Type B pancreatic cell (in vitro differentiated cells): ENCODE data around the gene HOXB5. TPM values are rescaled to one million over a fixed set of nuclear protein-coding genes. Genes with fewer than 3 reads are reported as not detected.
A peak's percentile ranks its signal among the peaks of the same experiment; 100 is the strongest.

Source experiments
- DNase-seq: peaks from one replicate; pipeline ENCODE4 v3.0.0; 2021; ENCODE audit warnings: mixed read lengths; ENCODE audit not compliant: unreplicated experiment; ENCODE audit errors: extremely low spot score
- H3K27ac Mint-ChIP-seq: 2 replicates; pipeline ENCODE4 v1.8.0; 2021; ENCODE audit warnings: mild to moderate bottlenecking, mixed read lengths
- H3K27me3 Mint-ChIP-seq: 2 replicates; pipeline ENCODE4 v1.8.0; 2021; ENCODE audit warnings: mixed read lengths
- H3K36me3 Mint-ChIP-seq: 2 replicates; pipeline ENCODE4 v1.8.0; 2021; ENCODE audit warnings: mixed read lengths
- H3K4me1 Mint-ChIP-seq: one replicate; pipeline ENCODE4 v1.8.0; 2021; ENCODE audit warnings: mixed read lengths; ENCODE audit not compliant: unreplicated experiment
- H3K4me3 Mint-ChIP-seq: 2 replicates; pipeline ENCODE4 v1.8.0; 2021; ENCODE audit warnings: mild to moderate bottlenecking, mixed read lengths
- H3K9me3 Mint-ChIP-seq: 2 replicates; pipeline ENCODE4 v1.8.0; 2021; ENCODE audit warnings: mixed read lengths
- CTCF ChIP-seq: fragments of 200-600 bp; sonication (generic); conservative IDR thresholded peaks from 2 replicates; pipeline ENCODE4 v1.5.0; 2021; ENCODE audit warnings: antibody characterized with exemption, mild to moderate bottlenecking
- total RNA-seq: library from RNA; stranded (reverse); gene quantifications from 2 replicates; pipeline ENCODE4 v1.2.1, GENCODE V29; 2021; ENCODE audit warnings: low replicate concordance

HOXB5 gene
- total RNA-seq, 1 donor from 2014 or later: 20.8 TPM

- DNase-seq: no peak
- H3K4me1 Mint-ChIP-seq: peaks cover 9% of the 10 kb centered on the region
- peaks cover 100% of the 10 kb centered on the region for H3K27me3 Mint-ChIP-seq
- H3K27ac Mint-ChIP-seq: no peak overlapping the region
- TF ChIP-seq CTCF: no peak
- H3K36me3 Mint-ChIP-seq: no peaks in the 10 kb centered on the region
- no peaks in the 10 kb centered on the region for H3K9me3 Mint-ChIP-seq
- H3K4me3 Mint-ChIP-seq: no peak overlapping the region
Observed at GRCh38 chr17:48630009-48630924, 36.7 kb upstream of the HOXB5 start.

GRCh38 chr17:48629411-48629759, 35.8 kb upstream of the HOXB5 start:
- H3K9me3 Mint-ChIP-seq: no peaks in the 10 kb centered on the region
- no peaks in the 10 kb centered on the region for H3K36me3 Mint-ChIP-seq
- no peak for TF ChIP-seq CTCF
- DNase-seq: no peak
- no peak overlapping the region for H3K27ac Mint-ChIP-seq
- peaks cover 9% of the 10 kb centered on the region for H3K4me1 Mint-ChIP-seq
- peak overlapping the region; percentile 8 for H3K4me3 Mint-ChIP-seq
- H3K27me3 Mint-ChIP-seq: peaks cover 98% of the 10 kb centered on the region

- H3K9me3 Mint-ChIP-seq: no peaks in the 10 kb centered on the region
- DNase-seq: no peak
Observed at GRCh38 chr17:48628649-48629410, 35.3 kb upstream of the HOXB5 start.

GRCh38 chr17:48627623-48628521, 34.3 kb upstream of the HOXB5 start:
- no peak overlapping the region for H3K27ac Mint-ChIP-seq
- peaks cover 8% of the 10 kb centered on the region for H3K4me1 Mint-ChIP-seq

More at GRCh38 chr17:48628649-48629410, 35.3 kb upstream of the HOXB5 start:
- H3K4me3 Mint-ChIP-seq: peak overlapping the region; percentile 8
- peaks cover 9% of the 10 kb centered on the region for H3K4me1 Mint-ChIP-seq
- no peak overlapping the region for H3K27ac Mint-ChIP-seq
- peaks cover 98% of the 10 kb centered on the region for H3K27me3 Mint-ChIP-seq
- H3K36me3 Mint-ChIP-seq: no peaks in the 10 kb centered on the region
- TF ChIP-seq CTCF: no peak

More at GRCh38 chr17:48627623-48628521, 34.3 kb upstream of the HOXB5 start:
- H3K9me3 Mint-ChIP-seq: no peaks in the 10 kb centered on the region
- H3K4me3 Mint-ChIP-seq: peak overlapping the region; percentile 34
- peaks cover 98% of the 10 kb centered on the region for H3K27me3 Mint-ChIP-seq
- H3K36me3 Mint-ChIP-seq: no peaks in the 10 kb centered on the region
- DNase-seq: no peak
- no peak for TF ChIP-seq CTCF
